GM18499 (cell line): ENCODE measurements around the gene UNC5CL.
"Not testable (repeated sequence)": the region's sequence is repeated elsewhere in the genome, so short reads cannot be mapped to it uniquely, and the experiment has no call there.

Source experiments
- ATAC-seq: cut with Tn5 transposase; IDR thresholded peaks from one replicate; pipeline ENCODE4 v1.9.1; 2021; ENCODE audit warnings: moderate number of reproducible peaks; ENCODE audit not compliant: insufficient read depth, unreplicated experiment

Gene UNC5CL

DNA sequence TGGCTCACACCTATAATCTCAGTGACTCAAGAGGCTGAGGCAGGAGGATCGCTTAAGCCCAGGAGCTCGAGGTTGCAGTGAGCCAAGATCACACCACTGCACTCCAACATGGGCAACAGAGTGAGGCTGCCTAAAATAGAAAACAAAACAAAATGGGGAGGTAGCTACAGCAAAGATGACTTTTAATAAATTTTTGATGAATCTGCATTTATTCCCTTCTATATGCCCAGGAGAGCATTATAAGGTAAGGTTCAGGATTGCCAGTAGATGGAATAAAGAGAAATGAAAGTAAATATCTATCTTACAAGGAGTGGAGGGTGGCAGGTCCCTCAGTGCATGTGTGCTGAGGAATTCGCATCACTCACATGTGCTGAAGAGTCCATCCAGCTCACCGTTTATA lies 24.2 kb downstream of the UNC5CL start:
- ATAC-seq, result no peak

DNA sequence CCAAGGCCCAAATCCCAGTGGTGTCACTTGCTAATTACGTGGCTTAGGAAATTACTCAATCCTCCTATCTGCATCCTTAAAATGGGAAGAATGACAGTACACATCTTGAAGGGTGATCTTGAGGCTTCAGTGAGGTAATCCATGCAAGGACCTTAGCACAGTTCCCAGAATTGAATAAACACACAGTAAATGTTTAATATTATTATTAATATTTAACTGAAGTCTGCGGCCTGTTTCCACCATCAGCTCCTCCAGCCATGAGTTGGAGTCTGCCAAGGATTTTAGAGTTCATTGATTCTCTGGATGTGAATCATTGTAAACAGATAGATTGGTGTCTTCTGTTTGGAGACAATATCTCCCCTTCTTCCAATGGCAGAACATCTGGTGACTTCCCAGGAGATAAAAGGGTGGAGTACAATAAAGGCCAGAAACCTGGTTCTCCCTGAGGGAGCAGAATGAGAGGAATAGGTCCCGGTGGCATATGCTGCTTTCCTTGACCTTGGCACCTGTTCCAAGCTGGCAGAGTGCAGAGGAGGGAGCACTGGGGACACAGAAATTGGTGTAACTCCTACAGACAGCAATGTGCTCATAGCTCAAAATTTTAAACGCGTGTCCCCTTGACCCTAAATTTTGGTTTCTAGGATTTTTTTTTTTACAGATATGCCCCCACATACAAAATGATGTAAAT lies 25.4 kb downstream of the UNC5CL start:
- ATAC-seq, result no peak

DNA sequence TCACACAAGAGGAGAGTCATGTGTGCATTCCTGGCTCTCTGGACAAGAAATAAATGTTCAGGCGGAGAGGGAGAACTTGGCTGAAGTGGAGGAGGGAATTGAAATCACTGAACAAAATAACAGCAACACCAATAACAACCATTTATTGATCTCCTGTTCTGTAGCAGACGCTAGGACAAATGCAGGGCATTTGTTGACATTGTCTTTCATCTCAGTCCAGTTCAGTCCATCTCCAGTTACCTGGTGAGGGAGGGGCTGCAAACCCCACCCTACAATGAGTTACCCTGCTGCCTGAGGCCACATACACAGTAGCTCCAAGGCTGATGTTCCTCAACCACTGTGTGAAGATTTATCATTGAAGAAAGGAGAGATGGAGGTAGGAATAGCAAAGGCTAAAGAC lies 27.3 kb downstream of the UNC5CL start:
- ATAC-seq, result no peak

DNA sequence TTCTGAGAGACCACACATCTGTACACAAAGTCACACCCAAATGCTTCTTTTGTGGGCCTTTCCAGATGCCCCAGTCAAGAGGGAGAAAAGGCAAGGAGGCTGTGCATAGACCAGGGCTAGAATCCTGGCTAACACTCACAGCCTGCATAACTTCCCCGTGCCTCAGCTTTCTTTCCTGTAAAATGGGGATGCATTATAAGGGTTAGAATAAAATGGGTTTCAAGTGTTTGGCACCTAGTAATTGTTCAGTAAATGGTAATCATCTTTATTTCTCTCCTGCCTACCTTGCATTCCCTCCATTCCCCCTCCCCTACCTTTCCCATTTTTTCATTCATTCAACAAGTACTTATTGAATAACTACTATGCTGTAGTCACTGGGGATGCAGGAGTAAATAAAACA lies 29.4 kb downstream of the UNC5CL start:
- ATAC-seq, result no peak

DNA sequence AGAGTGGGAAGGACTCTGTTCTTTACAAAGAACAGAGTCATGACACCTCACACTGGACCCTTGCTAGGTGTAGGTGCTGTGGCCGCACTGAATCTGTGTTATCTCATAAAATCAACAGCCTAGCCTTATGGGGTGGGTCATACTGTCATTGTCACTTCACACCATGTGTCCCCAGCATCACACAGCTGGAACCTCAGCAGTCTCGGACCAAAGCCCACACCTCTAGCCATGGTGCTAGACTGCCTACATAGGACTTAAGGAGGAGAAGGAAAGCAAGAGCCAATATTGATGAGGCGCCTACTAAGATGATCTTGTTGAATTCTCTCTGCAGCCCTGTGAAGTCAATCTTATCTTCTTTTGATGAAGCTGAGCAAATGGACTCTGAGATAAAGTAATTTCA lies 31.0 kb downstream of the UNC5CL start:
- no peak for ATAC-seq

DNA sequence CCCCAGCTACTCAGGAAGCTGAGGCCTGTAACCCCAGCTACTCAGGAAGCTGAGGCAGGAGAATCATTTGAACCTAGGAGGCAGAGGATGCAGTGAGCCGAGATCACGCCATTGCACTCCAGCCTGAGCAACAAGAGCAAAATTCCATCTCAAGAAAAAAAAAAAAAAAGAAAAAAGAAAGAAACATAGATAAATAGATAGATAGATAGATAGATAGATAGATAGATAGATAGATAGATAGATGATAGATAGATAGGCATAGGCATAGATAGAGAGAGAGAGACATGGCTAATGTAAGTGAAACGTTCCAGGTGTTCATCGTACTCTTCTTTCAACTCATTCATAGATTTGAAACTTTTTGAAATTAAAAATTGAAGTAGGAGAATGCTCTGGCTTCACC lies 32.0 kb downstream of the UNC5CL start:
- ATAC-seq, result not testable (repeated sequence)

DNA sequence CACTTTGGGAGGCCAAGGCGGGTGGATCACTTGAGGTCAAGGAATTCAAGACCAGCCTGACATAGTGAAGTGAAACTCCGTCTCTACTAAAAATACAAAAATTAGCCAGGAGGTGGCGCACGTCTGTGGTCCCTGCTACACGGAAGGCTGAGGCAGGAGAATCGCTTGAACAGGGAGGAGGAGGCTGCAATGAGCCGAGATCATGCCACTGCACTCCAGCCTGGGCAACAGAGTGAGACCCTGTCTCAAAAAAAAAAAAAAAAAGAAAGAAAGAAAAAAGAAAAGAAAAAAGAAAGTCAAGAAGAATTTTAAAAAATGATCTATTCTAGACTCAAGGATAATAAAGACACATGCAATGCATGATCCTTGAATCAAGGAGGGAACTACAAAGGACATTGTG lies 32.8 kb downstream of the UNC5CL start:
- not testable (repeated sequence) for ATAC-seq

DNA sequence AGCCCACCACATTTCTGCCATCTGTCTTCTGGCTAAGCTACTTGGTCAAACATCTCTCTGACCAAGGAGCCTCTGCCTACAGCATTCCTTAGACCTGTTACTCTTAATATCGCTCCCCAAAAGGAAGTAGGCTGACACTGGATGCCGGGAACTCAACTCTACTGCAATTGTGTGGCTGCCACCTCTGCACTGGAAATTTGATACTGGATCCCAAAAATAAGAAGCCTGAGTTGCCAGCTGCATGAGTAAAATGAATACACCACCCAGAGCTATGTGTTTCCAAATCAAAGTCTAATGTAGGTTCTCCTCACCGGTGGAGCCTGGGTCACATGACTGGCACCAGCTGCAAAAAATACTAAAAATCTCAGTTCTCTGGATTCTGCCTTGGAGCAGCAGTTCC lies 36.9 kb downstream of the UNC5CL start:
- no peak for ATAC-seq

DNA sequence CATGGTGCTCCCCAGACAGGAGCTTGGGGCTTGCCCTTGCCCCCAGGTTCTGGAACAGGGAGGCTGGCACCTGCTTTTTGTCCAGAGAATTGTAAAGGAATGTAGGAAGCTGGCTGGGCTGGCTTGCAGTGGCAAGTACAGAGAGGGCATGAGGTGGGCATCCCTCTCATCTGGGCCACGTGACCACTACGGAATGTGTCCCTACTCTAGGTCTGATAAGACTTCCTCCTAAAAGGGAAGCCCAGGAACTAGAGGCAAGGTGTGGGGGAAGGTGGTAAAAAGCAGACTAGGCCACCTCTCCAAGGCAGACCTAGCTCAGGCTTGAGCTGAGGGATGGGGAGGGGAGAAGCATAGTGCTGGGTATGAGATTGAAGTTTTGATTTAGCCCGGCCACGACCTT lies 38.8 kb downstream of the UNC5CL start:
- ATAC-seq, result no peak

DNA sequence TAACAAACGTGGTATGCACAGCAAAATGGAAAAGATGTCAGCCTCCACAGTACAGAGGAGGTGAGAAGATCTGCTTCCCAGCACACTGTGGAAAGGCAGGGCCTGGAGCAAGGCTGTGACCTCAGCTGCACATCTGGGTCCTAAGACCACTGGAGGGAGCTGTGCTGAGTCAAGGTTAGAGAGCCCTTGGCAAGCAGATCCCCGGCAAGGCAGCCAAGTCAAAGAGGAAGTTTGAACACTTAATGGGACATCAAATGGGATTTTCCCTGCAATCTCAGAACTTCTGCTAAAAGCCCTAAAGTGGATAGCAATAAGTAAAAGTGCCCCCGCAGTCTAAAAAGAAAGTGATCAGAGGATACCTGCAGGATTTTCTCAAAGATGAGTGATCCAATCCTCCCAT lies 39.5 kb downstream of the UNC5CL start:
- no peak for ATAC-seq

DNA sequence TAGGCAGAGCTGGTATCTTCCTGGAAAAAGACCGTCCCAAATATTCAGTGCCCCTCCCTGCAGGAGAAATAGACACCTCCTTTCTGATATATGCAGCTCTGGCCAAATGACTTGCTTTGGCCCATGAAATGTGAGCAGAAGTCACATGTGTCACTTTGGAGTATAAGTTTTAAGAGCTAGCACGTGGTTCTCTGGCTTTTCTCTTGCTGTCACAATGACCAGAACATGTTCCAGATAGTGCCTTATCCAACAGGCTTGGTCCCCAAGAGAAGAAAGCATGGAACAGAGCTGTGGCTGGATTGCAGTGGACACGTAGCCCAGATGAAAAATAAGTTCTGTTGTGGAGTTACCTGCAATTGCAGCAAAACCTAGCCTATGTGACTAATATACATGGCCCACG lies 40.4 kb downstream of the UNC5CL start:
- ATAC-seq, result no peak

DNA sequence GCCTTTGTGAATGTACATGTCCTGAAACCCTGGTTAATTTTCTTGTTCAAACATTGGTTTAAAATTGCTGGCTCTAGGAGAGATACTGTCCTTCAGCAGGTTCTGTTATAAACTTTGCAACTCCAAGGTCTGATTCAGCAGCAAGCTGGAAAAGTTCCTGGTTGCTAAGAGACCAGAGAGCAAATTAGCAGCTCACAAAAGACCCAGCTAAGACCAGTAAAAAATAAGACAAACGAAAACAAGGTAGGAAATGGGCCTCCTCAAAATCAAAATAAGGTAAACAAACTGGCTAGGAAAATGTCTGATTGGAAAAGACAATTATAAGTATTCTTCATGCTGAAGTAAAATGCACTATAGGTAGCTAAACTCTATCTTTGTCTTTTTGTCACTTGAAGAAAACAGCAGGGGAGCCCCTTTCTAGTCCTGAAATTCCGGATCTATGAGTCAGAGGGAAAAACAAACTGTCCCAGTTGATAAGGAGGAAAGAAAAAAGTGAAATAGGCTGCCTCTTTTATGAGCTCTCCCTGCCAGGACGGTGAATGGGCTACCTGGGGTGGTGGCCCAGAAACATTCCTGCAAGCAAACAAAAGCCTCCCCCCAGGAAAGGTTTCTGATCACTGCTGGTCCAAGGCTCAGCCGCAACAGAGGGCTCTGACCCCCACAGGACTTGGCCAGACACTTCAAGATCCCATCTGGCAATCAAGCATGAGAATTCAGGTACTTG lies 41.6 kb downstream of the UNC5CL start:
- ATAC-seq, result no peak

DNA sequence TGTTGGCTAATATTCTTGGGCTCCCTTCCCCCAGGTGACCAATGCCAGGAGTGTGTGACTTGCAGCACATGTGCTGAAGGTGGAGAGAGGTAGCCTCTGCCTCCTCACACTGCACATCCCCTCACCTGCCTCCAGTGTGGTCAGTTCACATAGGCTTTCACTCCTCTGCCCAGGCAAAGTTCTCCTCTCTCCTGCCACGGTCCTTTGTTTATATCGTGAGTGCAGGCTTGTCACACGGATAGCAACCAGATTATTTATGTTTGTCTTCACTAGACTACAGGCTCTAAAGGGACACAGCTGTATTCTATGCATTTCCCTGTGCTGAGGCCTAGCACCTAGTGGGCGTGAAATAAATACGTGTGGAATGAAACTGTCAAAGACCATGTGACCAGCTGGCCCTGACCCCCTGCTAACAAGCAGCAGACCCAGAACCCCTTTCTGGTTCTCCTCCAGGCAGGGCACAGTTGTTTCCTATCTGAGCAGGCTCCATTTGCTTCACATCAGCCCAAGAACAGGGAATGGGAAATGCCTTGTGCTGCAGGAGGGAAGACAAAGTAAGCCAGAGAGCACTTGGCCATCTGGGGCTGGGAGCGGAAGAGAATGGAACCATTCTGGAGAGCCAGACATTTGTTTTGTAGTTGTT lies 42.3 kb downstream of the UNC5CL start:
- no peak for ATAC-seq

DNA sequence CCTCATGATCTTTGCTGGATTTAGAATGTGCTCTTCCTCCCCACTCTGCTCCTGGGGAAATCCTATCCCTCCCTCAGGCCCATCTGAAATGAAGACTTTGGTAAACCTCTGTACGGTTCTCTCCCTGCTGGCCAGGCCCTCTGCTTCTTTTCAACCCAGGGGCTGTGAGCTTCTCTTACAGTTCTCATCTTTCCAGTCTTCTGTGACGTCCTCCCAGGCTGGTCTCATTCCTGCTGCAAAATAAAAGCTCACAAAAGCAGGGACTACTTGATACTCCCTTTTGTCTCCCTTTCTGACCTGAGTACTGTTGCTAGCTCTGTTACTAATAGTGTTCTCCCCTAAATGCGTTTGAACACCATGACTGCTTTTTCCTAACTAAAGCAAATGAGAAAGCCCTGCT lies 46.3 kb downstream of the UNC5CL start:
- ATAC-seq, result no peak

DNA sequence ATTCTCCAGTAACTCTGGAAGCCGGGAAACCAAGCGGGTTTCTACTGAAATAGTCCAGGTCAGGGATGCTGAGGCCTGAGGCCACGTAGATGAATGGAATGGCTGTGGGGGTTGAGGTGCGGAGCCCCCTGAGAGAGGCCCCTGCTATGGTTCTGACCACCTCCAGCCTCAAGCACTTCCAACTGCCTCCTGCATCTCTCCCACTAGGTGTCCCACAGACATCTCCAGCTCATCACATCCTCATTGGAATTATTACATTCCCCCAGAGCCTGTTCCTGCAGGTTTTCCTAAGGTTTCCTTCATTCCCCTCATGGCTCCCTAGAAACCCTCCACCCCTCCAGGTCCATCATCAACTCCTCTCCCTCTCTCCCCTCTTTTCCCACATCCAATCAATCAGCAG lies 48.7 kb downstream of the UNC5CL start:
- ATAC-seq, result no peak

DNA sequence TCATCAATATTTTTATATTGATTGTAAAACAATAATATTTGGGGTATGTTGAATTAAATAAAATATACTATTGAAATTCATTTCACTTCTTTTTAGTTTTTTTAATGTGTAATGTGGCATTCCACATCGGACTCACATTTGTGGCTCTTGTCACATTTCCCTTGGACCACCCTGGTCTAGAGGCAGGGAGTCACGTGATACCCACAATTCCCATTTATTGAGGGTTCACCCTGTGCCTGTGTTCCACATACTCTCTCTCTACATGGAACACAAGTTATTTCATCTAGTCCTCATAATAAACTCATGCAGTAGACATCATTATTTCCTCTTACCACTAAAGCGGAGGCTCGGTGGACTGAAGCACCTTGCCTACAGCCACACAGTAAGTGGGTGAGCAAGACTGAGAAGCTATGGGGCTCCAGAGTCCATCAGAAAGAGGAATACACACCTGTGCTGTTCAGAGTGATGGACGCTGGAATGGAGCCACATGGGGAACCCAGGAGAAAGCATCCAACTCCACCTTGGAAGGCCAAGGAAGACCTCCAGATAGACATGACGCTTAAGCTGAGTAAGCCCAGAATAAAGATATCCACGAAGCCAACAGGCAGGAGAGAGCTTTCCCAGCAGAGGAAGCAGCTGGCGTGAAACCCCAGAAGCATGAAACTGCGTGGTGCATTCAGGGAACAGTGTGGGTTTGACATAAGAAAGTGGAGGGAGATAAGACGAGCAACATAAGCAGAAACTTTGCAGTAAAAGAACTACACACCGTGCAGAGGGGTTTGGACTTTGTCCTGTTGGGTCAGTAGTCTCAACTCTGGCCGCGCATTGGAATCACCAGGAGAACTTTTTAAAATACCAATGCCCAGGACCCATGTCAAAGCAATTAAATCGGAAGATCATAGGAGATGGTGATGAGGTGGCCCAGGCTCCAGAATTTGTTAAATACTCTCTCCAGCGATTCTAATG lies 49.5 kb downstream of the UNC5CL start:
- ATAC-seq, result no peak

DNA sequence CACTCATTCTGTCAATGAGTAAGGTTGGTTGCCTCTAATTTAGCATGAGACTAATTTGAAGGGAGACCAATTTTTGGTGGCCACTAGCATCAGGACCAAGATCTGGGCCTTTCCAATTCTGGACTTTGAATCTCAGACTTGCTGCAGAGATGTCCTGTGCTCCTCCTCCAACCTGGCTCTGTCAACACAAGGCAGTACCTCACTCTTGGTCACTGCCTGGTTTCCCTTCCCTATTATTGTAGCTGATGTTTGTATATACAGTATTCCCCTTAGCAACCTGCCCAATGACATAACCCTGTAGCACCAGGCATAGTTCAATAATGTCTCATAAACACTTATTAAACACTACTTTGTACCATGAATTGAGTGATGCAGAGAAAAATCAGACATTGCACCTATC lies 50.4 kb downstream of the UNC5CL start:
- no peak for ATAC-seq

DNA sequence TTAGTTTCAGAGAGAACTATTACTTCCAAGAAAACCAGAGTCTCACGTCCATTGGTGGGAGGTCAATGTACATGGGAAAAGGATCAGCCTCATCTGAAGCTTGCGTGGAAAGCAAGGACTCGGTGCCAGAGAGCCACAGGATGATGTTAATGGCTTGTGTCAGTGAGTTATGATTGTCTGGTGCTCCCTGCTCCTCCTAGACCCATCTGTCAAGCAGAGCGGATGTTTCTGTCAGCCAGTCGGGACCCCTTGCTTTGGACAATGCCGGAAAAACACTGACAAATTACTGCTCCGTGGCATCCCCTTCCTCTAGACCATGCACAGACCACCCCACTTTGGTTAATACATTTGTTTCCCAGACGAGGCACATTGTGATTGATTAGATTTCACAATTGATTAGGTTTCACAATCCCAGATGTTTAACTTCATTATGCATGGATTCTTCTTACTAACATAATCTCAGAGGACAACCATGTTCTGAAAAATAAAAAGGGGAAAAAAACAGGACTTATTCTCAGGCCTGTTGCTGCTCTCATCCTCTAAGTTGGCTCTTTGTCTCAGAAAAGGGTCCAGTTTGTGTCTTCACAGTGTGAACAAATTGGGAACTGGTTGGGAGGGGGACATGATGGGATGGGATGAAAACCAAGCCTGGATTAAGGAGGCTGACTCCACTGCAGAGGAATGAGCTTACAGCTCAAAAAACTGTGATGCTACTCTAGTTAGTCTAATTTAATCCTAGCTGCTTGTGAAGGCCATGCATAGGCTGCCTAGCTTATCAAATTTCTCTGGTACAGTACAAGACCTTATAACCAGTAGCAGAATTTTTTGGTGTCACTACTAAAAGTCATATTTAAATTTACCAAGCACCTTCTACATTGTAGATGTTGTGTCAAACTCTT lies 51.9 kb downstream of the UNC5CL start:
- no peak for ATAC-seq

DNA sequence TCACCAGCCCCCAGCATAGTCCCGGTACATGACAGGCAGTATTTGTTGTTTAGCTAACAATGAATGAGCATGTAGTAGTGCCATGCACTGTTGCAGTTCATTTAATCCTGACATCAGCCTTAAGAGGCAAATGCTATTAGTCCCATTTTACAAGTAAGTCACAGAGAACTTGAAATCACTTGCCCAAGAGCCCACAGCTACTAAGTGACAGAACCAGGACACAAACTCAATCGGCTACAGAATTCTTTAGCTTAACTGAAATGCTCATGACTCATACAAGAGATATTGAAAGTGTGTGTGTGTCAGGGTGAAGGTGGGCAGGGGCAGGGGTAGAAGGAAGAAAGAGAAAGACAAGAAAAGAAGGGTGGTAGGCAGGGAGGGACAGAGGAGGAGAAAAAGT lies 52.7 kb downstream of the UNC5CL start:
- no peak for ATAC-seq

DNA sequence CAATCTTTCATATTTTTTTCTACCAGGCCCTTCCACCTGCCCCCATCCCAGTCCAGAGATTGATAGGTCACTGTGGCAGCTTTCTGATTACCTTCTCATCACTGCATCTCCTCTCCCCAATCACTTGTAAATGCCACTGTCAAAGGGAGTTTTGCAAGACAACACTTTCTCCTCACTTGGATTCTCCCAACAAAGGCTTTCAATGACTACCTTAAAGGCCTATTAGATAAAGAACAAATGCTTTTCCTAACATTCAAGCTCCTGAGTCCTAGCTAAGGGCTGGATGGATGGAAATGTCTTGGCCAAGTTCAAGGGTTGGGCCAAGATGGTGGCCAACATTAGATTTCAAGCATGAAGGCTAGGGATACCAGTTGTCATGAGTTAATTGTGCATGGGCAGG lies 55.3 kb downstream of the UNC5CL start:
- no peak for ATAC-seq
